ENCODE results near the gene IL1F10.

DNA sequence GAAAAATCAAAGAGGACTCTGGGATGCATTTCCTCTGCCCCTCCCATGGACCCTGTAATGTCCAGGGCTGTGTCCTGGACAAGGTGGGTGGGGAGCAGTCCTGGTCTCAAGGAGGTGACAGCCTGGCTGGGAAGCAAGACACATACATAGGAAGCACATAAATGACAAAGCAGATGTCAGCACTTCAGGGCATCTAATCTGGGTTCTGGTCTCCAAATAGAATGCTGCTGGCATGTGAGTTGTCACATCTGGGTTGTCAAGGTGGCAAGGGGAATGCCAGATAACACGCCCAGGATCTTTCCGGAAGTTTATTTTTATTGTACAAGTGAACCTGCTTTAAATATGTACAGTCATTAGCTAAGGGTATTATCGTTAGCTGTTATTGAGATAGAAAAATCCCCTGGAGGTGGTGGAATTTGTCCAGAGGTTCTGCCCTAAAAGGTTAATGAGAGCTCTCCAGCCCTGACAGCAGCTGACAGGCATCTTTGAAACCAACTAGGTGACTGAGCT lies 5.6 kb downstream of the IL1F10 start:
- TF ChIP-seq, protein P1, sequence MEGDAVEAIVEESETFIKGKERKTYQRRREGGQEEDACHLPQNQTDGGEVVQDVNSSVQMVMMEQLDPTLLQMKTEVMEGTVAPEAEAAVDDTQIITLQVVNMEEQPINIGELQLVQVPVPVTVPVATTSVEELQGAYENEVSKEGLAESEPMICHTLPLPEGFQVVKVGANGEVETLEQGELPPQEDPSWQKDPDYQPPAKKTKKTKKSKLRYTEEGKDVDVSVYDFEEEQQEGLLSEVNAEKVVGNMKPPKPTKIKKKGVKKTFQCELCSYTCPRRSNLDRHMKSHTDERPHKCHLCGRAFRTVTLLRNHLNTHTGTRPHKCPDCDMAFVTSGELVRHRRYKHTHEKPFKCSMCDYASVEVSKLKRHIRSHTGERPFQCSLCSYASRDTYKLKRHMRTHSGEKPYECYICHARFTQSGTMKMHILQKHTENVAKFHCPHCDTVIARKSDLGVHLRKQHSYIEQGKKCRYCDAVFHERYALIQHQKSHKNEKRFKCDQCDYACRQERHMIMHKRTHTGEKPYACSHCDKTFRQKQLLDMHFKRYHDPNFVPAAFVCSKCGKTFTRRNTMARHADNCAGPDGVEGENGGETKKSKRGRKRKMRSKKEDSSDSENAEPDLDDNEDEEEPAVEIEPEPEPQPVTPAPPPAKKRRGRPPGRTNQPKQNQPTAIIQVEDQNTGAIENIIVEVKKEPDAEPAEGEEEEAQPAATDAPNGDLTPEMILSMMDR (IDR thresholded peaks at IDR 0.05) = no peak
- no peak for TF ChIP-seq POLR2A (IDR thresholded peaks at IDR 0.05)

All from ovary (tissue), 3 donors.